Effector memory CD8-positive, alpha-beta T cell (primary cell): ENCODE measurements around the gene ASCC2.

Experiments used
- ATAC-seq: fragments of 150-1000 bp; cut with Tn5 transposase; replicated peaks from 2 replicates; pipeline ENCODE4 v1.10.0; 2021; ENCODE audit warnings: mild to moderate bottlenecking, moderate library complexity
- DNase-seq, 3 experiments: peaks; one replicate each; pipeline ENCODE4 v3.0.0; 2021
- H3K27ac Mint-ChIP-seq, 2 donors: one replicate each; pipeline ENCODE4 v1.8.0; 2022; ENCODE audit warnings: mild to moderate bottlenecking in 2 of 2, mixed read lengths in 2 of 2, moderate library complexity in 2 of 2
- H3K27me3 Mint-ChIP-seq, 2 donors: one replicate each; pipeline ENCODE4 v1.8.0; 2022; ENCODE audit warnings: mixed read lengths in 2 of 2
- H3K36me3 Mint-ChIP-seq: one replicate; pipeline ENCODE4 v1.8.0; 2022; ENCODE audit warnings: mild to moderate bottlenecking, moderate library complexity, mixed read lengths; ENCODE audit not compliant: insufficient read depth
- H3K4me1 Mint-ChIP-seq, 2 donors: one replicate each; pipeline ENCODE4 v1.8.0; 2022; ENCODE audit warnings: low read depth in 2 of 2, mixed read lengths in 2 of 2
- H3K4me3 Mint-ChIP-seq, 2 donors: one replicate each; pipeline ENCODE4 v1.8.0; 2022; ENCODE audit warnings: mild to moderate bottlenecking in 2 of 2, mixed read lengths in 2 of 2, moderate library complexity in 2 of 2
- H3K9me3 Mint-ChIP-seq, 2 donors: one replicate each; pipeline ENCODE4 v1.8.0; 2022; ENCODE audit warnings: mixed read lengths in 2 of 2

The ASCC2 gene

GRCh38 chr22:29821291-29822016 lies 16.6 kb downstream of the ASCC2 start:
- H3K36me3 Mint-ChIP-seq: peaks cover 74% of the 10 kb centered on the region
- no peaks in the 10 kb centered on the region for H3K27me3 Mint-ChIP-seq
- no peak overlapping the region for H3K4me3 Mint-ChIP-seq
- H3K27ac Mint-ChIP-seq: peak overlapping the region in 1 of 2 donors; percentile 35
- H3K9me3 Mint-ChIP-seq: no peaks in the 10 kb centered on the region
- no peak for DNase-seq
- ATAC-seq: peak; percentile 36
- H3K4me1 Mint-ChIP-seq: no peaks in the 10 kb centered on the region

GRCh38 chr22:29820961-29821290 lies 17.1 kb downstream of the ASCC2 start:
- no peak overlapping the region for H3K4me3 Mint-ChIP-seq
- H3K9me3 Mint-ChIP-seq: no peaks in the 10 kb centered on the region
- H3K36me3 Mint-ChIP-seq: peaks cover 71% of the 10 kb centered on the region
- DNase-seq (no peak), ATAC-seq (peak; percentile 8)
- no peaks in the 10 kb centered on the region for H3K27me3 Mint-ChIP-seq
- H3K27ac Mint-ChIP-seq: peak overlapping the region in 1 of 2 donors; percentile 35
- no peaks in the 10 kb centered on the region for H3K4me1 Mint-ChIP-seq

DNA sequence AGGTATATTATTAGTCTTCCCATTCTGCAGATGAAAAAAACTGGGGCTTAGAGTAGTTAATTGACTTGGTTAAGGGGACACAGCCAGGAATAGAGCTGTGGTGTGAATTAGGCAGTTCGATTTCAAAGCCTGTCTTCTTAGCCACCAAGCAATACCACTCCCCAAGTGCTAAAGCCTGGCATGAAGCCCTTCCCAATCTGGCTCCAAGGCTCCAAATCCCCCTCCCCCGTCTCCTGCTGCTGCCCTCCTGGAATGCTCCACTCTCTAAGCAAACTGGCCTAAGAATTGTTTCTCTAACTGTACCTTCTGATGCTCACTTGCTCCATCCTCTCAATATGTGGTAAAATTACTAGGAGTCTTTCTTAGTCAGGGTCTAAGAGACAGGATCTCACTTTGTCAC lies 18.6 kb downstream of the ASCC2 start:
- peaks cover 63% of the 10 kb centered on the region for H3K36me3 Mint-ChIP-seq
- no peak for ATAC-seq
- no peaks in the 10 kb centered on the region for H3K9me3 Mint-ChIP-seq
- H3K4me3 Mint-ChIP-seq: no peak overlapping the region
- no peak for DNase-seq
- H3K27ac Mint-ChIP-seq: peak overlapping the region in 1 of 2 donors; percentile 38
- H3K27me3 Mint-ChIP-seq: no peaks in the 10 kb centered on the region
- H3K4me1 Mint-ChIP-seq: no peaks in the 10 kb centered on the region

GRCh38 chr22:29817724-29818123 lies 20.4 kb downstream of the ASCC2 start:
- Mint-ChIP-seq H3K9me3 (no peaks in the 10 kb centered on the region), H3K4me1 (no peaks in the 10 kb centered on the region), H3K27ac (peak overlapping the region; percentile 2 to 72), H3K4me3 (no peak overlapping the region), H3K36me3 (peaks cover 59% of the 10 kb centered on the region), H3K27me3 (no peaks in the 10 kb centered on the region)
- no peak for DNase-seq
- no peak for ATAC-seq

- no peaks in the 10 kb centered on the region for H3K4me1 Mint-ChIP-seq
- peaks cover 59% of the 10 kb centered on the region for H3K36me3 Mint-ChIP-seq
- ATAC-seq (no peak), DNase-seq (no peak)
- H3K27ac Mint-ChIP-seq: peak overlapping the region; percentile 2 to 72
- no peak overlapping the region for H3K4me3 Mint-ChIP-seq
- H3K9me3 Mint-ChIP-seq: no peaks in the 10 kb centered on the region
- no peaks in the 10 kb centered on the region for H3K27me3 Mint-ChIP-seq
Observed at GRCh38 chr22:29816980-29817379, 21.1 kb downstream of the ASCC2 start.

DNA sequence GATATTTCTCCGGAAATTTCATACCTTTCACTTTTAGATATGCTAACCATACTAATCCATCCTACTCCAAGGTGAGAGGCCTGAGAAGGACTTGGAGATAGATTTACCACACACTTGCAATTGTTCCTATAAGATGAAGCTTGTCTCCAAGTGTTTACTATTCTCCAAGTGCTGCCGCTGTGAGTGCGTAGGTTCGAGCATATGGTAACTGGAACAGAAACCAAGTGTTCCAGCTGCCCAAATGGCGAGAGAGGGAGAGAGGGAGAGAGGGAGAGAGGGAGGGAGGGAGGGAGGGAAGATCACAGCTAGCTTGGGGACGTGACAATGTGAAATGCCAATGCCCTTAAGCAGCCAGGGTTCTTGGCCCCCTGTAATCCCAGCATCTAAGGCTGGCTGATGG lies 21.5 kb downstream of the ASCC2 start:
- H3K4me3 Mint-ChIP-seq: no peak overlapping the region
- no peaks in the 10 kb centered on the region for H3K4me1 Mint-ChIP-seq
- ATAC-seq (no peak), DNase-seq (no peak)
- peaks cover 59% of the 10 kb centered on the region for H3K36me3 Mint-ChIP-seq
- no peaks in the 10 kb centered on the region for H3K9me3 Mint-ChIP-seq
- no peak overlapping the region for H3K27ac Mint-ChIP-seq
- no peaks in the 10 kb centered on the region for H3K27me3 Mint-ChIP-seq

GRCh38 chr22:29816128-29816527 lies 21.9 kb downstream of the ASCC2 start:
- DNase-seq (no peak), ATAC-seq (no peak)
- H3K27ac Mint-ChIP-seq: no peak overlapping the region
- no peaks in the 10 kb centered on the region for H3K4me1 Mint-ChIP-seq
- no peak overlapping the region for H3K4me3 Mint-ChIP-seq
- H3K27me3 Mint-ChIP-seq: no peaks in the 10 kb centered on the region
- H3K9me3 Mint-ChIP-seq: no peaks in the 10 kb centered on the region
- H3K36me3 Mint-ChIP-seq: peaks cover 59% of the 10 kb centered on the region

DNA sequence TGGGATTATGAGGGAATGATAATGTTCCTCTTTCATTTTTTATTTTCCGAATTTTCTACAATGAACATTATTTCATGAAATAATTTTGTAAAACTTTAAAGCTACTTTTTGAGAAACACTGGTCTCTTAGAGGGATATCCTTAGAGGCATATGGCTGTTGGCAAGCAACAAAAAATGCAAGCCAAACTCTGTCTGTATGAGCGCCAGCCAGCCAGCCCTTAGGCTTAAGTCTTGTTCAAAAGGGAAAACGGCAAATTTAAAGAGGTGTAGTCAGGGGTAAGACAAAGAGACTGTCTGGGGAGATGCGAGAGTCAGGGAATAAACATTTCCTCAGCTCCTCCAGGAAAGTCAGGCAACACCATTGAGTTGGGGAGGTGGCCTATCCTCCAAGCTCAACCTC lies 22.5 kb downstream of the ASCC2 start:
- Mint-ChIP-seq H3K4me3 (no peak overlapping the region), H3K9me3 (no peaks in the 10 kb centered on the region), H3K27ac (no peak overlapping the region), H3K27me3 (no peaks in the 10 kb centered on the region), H3K4me1 (no peaks in the 10 kb centered on the region), H3K36me3 (peaks cover 61% of the 10 kb centered on the region)
- ATAC-seq: no peak
- no peak for DNase-seq

- DNase-seq: no peak
- Mint-ChIP-seq H3K9me3 (no peaks in the 10 kb centered on the region), H3K27me3 (no peaks in the 10 kb centered on the region), H3K4me1 (peaks cover 0 to 2% of the 10 kb centered on the region in 2 donors), H3K27ac (peak overlapping the region in 1 of 2 donors; percentile 54), H3K36me3 (peaks cover 60% of the 10 kb centered on the region), H3K4me3 (no peak overlapping the region)
- no peak for ATAC-seq
Observed at GRCh38 chr22:29814003-29814402, 24.1 kb downstream of the ASCC2 start.

DNA sequence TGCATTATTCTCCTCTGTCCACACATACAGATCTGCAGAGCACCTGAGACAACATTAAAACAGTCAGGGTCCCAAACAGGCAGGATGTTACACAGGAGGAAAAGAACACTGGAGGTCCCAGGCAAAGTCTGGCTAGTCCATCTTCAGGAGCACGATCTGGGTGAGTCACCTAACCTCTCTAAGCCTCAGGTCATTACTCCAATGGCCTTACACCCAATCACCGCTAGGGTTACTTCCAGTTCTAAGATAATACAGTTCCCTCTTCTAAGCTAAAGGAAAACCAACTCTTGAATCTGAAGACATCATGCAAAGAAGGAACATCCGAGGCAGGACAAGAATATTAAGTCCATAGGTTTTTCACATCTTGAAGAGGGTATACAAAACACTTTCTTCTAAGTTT lies 24.5 kb downstream of the ASCC2 start:
- Mint-ChIP-seq H3K27ac (no peak overlapping the region), H3K36me3 (peaks cover 63% of the 10 kb centered on the region), H3K4me1 (peaks cover 0 to 2% of the 10 kb centered on the region in 2 donors), H3K27me3 (no peaks in the 10 kb centered on the region), H3K4me3 (no peak overlapping the region), H3K9me3 (no peaks in the 10 kb centered on the region)
- ATAC-seq (no peak), DNase-seq (no peak)

GRCh38 chr22:29813126-29813525 lies 24.9 kb downstream of the ASCC2 start:
- Mint-ChIP-seq H3K27me3 (no peaks in the 10 kb centered on the region), H3K4me3 (no peak overlapping the region), H3K4me1 (peaks cover 0 to 2% of the 10 kb centered on the region in 2 donors), H3K27ac (no peak overlapping the region), H3K36me3 (peaks cover 68% of the 10 kb centered on the region), H3K9me3 (no peaks in the 10 kb centered on the region)
- ATAC-seq (no peak), DNase-seq (no peak)

GRCh38 chr22:29811377-29811776 lies 26.7 kb downstream of the ASCC2 start:
- Mint-ChIP-seq H3K9me3 (no peaks in the 10 kb centered on the region), H3K4me1 (peaks cover 0 to 2% of the 10 kb centered on the region in 2 donors), H3K36me3 (peaks cover 79% of the 10 kb centered on the region), H3K4me3 (no peak overlapping the region), H3K27me3 (no peaks in the 10 kb centered on the region), H3K27ac (no peak overlapping the region)
- no peak for ATAC-seq
- DNase-seq: no peak

GRCh38 chr22:29810216-29810615 lies 27.9 kb downstream of the ASCC2 start:
- Mint-ChIP-seq H3K36me3 (peaks cover 83% of the 10 kb centered on the region), H3K9me3 (no peaks in the 10 kb centered on the region), H3K27ac (no peak overlapping the region), H3K27me3 (no peaks in the 10 kb centered on the region), H3K4me1 (peaks cover 0 to 2% of the 10 kb centered on the region in 2 donors), H3K4me3 (no peak overlapping the region)
- DNase-seq: no peak
- ATAC-seq: no peak

DNA sequence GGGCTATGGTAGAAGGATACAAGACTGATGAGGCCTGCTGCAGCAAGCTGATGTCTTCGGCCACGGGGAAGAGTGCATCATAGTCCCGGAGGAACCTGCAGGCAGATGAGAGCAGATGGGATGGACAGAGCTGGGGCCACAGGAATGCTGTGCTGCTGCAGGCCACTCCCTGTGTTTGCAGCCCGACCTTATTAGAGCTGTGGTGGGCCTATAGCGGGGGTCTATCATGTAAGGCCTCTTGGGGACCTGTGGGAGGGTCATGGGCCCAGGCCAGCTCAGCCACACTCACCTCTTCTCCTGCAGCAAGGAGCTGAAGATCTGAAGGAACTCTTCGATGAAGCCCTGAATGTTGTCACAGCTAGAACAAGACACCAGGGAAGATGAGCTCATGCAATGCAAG lies 31.9 kb downstream of the ASCC2 start:
- Mint-ChIP-seq H3K27ac (peak overlapping the region; percentile 4 to 85), H3K4me3 (no peak overlapping the region), H3K36me3 (peaks cover 76% of the 10 kb centered on the region), H3K27me3 (no peaks in the 10 kb centered on the region), H3K9me3 (no peaks in the 10 kb centered on the region), H3K4me1 (peaks cover 0 to 2% of the 10 kb centered on the region in 2 donors)
- ATAC-seq (no peak), DNase-seq (no peak)
